HG03045 (cell line): ENCODE results near the gene ZBTB46.
"Not testable (repeated sequence)": the region's sequence is repeated elsewhere in the genome, so short reads cannot be mapped to it uniquely, and the experiment has no call there.

Experiments used
- ATAC-seq: cut with Tn5 transposase; IDR thresholded peaks from one replicate; pipeline ENCODE4 v1.9.1; 2021; ENCODE audit warnings: mild to moderate bottlenecking, moderate library complexity; ENCODE audit not compliant: unreplicated experiment

ZBTB46 gene

DNA sequence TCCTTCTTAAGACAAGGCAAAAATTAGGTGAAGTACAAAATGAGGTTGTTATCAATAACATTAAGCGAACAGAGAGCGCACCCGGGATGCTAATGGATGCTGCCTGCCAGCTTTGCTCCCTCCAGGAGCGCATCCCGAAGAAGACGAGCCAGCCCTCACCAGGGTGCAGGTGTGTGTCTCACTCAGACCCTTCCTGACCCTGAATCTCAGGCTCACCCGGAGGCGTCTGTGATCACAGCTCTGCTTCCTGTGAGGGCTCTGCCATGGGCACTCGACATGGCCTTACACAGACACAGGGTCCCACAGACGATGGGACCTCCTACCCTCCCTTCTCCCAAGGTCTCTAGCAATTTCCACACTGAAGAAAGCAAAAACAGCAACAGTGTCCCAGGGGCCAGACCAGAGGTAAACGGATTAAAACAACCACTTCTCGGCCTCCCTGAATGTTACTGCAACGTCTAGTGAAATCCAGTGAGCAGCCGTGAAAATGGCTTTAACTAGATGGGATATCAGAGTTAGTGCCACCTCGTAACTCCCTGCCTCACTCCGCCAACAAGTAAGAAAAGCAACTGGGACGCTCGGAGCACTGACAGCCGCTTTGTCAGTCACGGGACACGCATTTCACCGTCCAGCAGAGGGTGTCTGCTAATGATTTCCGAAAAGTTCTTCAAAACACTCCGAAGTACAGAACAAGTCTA, 11.7 kb downstream of the ZBTB46 start:
- ATAC-seq, result no peak

DNA sequence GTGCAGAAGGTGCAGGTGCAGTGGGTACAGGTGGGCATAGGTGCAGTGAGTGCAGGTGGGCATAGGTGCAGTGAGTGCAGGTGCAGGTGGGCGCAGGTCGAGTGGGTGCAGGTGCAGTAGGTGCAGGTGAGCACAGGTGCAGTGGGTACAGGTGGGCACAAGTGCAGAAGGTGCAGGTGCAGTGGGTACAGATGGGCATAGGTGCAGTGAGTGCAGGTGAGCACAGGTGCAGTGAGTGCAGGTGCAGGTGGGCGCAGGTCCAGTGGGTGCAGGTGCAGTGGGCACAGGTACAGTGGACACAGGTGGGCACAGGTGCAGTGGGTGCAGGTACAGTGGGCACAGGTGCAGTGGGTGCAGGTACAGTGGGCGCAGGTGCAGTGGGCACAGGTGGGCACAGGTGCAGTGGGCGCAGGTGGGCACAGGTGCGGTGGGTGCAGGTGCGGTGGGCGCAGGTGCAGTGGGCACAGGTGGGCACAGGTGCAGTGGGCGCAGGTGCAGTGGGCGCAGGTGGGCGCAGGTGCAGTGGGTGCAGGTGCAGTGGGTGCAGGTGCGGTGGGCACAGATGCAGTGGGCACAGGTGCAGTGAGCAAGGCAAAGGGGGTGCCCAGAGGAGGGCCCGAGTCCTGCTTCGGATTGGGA, 15.3 kb downstream of the ZBTB46 start:
- ATAC-seq, result no peak

DNA sequence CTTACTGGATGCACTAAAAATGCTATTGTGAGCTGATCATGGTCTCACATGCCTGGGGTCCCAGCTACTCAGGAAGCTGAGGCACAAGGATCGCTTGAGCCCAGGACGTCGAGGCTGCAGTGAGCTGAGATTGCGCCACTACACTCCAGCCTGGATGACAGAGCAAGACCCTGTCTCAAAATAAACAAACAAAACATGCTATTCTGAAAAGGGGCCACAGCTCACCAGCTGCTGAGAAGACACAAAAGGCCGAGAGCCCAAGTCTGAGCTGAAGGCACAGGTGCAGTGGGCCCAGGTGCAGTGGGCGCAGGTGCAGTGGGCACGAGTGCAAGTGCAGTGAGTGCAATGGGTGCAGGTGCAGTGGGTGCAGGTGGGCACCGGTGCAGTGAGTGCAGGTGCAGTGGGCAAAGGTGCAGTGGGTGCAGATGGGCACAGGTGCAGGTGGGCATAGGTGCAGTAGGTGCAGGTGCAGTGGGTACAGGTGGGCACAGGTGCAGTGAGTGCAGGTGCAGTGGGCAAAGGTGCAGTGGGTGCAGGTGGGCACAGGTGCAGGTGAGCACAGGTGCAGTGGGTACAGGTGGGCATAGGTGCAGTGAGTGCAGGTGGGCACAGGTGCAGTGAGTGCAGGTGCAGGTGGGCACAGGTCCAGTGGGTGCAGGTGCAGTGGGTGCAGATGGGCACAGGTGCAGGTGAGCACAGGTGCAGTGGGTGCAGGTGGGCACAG, 16.0 kb downstream of the ZBTB46 start:
- no peak for ATAC-seq

DNA sequence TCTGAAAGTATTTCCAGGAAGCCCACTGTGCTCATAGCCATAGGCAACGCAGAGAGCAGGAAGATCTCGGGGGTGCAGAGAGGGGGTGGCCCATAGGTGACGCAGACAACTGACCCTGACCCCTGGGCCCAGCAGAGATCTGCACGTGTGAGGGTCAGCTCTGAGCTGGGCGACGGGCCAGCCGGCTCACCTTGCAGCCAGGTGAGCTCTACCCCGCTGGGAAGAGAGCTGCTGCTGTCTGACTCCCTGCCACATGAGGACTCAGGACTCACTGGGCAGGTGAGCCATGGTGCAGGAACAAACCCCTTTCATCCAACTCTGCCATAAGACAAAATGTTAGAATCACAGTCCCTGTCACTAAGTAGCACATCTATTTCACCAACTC, 19.6 kb downstream of the ZBTB46 start:
- ATAC-seq, result no peak

DNA sequence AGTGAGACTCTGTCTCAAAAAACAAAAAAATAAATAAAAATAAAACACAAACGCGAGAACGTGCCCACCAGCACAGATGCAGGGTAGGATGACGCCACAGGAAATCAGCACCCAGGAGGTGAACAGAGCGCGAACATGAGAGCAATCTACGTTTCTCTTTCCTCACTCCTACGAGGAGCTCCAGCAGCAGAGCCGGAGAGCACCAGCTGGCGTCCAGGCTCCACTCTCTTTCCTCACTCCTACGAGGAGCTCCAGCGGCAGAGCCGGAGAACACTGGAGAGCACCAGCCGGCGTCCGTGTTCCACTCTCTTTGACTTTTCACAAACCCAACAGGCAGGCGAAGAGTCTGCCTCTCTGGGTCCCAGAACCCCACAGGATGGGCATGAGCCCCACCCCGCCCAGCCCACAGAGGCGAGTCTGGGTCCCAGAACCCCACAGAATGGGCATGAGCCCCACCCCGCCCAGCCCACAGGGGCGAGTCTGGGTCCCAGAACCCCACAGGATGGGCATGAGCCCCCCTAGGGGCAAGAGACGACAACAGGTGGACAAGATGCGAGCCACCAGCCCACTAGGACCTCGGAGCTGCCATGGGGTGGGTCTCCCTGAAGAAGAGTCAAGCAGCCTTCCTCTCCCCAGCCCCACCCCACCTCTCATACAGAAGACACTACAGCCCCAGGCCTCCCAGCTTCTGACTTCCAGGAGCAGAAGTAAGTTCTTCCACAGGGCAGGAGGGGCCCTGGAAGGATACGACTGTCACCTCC, 20.2 kb downstream of the ZBTB46 start:
- no peak for ATAC-seq

DNA sequence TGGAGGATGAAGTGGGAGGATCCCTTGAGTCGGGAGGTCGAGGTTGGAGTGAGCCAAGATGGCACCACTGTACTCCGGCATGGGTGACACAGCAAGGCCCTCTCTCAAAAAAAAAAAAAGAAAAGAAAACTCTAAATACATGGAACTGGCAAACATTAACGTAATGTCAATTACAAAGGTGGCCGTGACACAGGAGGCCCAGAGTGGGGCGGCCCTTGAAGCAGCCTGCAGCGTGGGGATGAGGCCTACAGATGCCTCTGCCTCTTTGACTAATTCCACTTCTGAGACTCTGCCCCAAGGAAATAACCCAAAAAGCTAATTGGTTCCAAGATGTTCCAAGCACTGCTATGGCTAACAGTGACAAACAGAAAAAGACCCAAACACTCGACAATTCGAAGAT, 21.2 kb downstream of the ZBTB46 start:
- no peak for ATAC-seq

DNA sequence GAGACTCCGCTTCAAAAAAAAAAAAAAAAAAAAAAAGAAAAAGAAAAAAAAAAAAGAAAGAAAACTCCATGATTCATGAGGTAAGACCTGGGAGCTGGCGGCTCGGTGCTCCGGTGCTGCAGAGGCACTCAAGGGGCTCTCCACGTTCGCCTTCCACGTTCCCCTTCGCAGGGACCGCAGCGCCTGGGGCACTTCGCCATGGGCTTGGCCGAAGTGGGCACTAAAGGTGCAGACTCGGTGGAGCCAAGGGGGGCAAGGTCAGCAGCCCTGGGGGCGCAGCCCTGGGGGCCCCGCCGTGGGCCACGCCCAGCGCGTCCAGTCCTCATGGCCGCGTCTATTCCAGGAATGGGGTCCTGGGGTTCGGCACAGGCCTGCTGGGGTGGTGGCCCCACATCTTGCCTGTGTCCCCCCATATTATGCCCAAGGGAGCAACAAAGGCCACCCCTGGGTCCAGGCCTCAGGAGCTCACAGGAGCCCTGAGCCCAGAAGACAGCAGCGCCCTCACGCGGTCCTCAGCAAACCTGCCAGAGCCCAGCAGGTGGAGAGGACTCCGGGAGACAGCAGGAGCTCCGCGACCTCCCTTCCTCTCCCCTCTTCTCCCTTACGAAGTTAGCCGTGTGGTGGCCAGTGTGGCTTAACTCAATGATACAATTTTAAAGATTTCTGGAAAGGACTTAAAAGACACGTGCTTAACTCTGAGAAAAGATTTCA, 21.9 kb downstream of the ZBTB46 start:
- ATAC-seq, result no peak

DNA sequence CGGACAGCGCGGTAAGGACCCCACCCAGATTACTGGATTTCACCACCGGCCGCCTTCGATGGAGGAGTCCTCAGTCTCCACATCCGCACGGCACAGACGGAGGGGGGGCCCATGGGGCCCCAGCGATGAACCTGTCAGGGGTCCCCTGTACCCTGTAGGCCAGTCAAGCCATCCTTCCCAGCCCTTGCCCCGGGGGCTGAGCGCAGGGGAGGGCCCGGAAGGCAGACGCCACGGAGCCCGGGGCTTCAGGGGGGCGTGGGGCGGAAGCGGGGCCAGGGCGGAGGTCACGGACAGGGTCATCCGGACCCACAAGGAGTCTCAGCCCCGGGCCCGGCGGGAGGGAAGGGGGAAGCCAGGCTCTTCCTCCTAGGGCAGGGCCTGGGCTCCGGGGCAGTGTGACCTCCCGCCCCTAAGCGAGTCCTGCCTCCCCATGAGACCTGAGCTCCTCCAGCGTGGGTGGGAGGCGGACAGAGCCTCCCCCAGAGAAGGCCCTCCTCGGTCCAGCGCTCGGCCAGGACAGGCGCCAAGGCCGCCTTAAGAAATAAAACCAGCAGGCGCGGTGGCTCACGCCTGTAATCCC, 22.8 kb downstream of the ZBTB46 start:
- no peak for ATAC-seq

DNA sequence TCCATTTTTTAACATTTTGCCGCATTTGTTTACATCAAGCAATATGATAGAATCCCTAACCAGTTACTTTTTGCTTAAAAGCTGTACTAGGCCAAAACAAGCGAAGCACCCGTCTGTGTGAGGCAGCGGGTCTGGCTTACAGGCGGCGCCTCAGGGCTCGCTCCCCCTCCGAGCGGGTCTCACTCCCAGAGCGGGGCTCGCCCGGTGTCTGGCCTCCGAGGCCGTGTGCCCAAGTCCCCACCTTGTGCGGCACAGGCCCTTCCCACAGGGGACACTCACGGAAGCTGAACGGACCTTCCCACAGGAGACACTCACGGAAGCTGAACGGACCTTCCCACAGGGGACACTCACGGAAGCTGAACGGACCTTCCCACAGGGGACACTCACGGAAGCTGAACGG, 23.4 kb downstream of the ZBTB46 start:
- ATAC-seq, result no peak

DNA sequence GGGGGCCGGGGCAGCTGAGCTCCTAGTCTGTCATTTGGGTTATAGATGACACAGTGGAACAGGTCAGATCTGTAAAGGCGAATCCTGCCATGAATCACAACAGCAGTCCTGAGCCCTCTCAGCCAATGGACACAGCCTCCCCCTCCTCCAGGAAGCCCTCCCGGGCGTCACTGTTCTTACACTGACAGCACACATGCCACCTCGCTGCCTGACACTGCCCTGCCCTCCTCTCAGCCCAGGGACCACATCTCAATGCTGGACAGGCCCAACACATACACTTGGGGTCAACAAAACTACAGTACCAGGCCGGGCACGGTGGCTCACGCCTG, 26.8 kb downstream of the ZBTB46 start:
- ATAC-seq, result no peak

DNA sequence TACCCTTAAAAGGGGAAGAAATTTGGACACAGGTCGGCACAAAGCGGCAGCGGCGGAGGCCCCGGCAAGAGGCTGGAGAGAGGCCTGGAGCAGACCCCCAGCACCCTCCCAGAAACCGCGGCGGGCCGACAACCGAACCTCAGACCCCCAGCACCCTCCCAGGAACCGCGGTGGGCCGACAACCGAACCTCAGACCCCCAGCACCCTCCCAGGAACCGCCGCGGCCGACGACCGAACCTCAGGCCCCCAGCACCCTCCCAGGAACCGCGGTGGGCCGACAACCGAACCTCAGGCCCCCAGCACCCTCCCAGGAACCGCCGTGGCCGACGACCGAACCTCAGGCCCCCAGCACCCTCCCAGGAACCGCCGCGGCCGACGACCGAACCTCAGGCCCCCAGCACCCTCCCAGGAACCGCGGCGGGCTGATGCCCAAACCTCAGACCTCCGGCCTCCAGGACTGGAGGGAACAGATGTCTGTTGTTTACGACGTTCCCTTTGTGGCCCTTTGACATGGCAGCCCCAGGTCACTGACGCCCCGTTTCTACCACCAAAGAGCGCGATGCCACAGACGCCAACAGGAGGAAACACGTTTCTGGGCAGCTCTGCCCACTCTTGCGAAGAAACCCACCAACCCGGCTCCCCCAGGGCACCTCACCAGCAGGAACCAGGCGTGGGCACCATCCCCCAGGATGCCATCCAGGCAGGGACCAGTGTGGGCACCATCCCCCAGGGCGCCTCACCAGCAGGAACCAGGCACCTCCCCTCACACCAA, 28.4 kb downstream of the ZBTB46 start:
- ATAC-seq, result no peak

DNA sequence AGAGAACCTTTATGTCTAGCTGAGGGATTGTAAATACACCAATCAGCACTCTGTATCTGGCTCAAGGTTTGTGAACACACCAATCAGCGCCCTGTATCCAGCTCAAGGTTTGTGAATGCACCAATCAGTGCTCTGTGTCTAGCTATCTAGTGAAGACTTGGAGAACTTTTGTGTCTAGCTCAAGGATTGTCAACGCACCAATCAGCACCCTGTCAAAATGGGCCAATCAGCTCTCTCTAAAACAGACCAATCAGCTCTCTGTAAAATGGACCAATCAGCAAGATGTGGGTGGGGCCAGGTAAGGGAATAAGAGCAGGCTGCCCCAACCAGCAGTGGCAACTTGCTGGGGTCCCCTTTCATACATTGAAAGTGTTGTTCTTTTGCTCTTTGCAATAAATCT, 29.9 kb downstream of the ZBTB46 start:
- ATAC-seq, result not testable (repeated sequence)

DNA sequence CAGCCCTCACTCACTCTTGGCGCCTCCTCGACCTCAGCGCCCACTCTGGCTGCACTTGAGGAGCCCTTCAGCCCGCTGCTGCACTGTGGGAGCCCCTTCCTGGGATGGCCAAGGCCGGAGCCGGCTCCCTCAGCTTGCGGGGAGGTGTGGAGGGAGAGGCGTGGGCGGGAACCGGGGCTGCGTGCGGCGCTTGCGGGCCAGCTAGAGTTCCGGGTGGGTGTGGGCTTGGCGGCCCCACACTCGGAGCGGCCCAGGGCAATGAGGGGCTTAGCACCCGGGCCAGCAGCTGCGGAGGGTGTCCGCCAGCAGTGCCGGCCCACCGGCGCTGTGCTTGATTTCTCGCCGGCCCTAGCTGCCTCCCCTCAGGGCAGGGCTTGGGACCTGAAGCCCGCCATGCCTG, 30.7 kb downstream of the ZBTB46 start:
- not testable (repeated sequence) for ATAC-seq

DNA sequence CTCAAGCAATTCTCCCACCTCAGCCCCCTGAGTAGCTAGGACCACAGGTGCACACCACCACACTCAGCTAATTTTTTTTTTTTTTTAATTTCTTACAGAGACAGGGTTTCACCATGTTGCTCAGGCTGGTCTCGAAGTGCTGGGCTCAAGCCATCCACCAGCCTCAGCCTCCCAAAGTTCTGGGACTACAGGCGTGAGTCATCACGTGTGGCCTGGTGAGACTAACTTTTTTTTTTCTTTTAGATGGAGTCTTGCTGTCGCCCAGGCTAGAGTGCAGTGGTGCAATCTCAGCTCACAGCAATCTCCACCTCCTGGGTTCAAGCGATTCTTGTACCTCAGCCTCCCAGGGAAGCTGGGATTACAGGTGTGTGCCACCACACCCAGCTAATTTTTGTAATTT, 31.9 kb downstream of the ZBTB46 start:
- ATAC-seq, result not testable (repeated sequence)

DNA sequence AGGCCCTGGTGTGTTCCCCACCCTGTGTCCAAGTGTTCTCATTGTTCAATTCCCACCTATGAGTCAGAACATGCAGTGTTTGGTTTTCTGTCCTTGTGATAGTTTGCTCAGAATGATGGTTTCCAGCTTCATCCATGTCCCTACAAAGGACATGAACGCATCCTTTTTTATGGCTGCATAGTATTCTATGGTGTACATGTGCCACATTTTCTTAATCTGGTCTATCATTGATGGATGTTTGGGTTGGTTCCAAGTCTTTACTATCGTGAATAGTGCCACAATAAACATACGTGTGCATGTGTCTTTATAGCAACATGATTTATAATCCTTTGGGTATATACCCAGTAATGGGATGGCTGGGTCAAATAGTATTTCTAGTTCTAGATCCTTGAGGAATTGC, 33.9 kb downstream of the ZBTB46 start:
- not testable (repeated sequence) for ATAC-seq

DNA sequence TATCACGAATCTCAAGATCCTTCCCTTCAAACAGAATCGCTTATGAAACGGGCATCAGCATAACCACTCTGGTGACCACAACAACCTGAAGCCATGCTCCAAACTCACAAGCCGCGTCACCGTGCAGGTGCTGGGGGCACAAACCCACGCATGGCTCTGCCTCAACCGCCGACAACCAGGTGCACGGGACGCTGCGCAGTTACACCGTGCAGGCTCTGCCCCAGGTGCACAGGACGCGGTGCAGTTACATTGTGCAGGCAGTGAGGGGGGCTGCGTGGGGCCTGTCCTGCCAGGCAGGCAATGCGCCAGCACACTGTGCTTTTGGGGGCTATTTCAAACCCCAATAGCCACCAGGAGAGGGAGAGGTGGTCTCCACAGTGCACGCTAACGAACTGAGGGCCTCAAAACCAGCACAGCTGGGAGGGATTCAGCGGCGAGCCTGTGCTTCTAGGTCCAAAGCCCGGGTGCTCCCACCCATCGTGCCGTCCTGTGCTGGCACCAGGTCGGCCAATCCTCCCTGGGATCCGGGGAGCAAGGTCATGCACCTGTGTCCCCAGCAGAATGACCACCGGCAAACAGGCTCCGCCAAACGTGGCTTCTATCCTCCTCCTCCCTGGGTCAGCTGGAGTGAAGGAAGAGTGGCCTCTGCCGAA, 35.8 kb downstream of the ZBTB46 start:
- ATAC-seq, result no peak

DNA sequence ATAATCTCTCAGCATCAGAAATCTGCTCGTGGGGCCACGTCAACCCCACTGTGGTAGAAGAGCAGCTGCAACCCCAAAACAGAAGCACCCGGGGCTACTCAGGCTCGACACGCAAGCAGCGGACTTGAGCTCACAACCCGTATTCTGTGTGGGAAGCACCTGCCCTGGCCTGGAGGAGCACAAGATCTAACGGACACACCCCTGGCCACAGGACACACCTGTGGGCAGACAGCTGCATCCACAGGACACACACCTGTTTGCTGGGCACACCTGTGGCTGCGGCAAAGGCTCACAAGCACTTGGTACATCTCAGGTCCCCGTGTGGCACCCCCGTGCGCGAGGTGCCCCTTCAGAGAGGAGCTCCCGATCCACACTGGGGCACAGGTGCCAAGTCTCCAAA, 36.5 kb downstream of the ZBTB46 start:
- ATAC-seq, result no peak

DNA sequence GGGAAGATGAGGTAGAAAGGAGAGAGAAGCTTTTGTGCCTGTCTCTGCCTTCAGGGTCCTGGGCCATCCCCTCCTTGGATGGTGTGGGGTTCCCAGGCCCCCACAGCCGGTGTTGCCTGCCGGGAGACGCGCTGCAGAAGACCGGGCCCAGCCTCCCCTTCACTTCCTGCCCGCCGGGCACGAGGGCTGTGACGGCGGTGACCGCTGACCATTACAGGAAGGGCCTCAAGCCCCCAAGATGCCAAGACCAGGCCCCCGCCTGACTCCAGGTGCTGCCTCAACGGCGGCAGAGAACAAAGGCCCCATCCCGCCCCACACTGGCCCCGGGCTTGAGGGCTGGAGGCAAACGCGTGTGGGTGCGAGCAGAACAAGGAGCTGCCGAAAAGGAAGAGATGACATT, 38.2 kb downstream of the ZBTB46 start:
- no peak for ATAC-seq

DNA sequence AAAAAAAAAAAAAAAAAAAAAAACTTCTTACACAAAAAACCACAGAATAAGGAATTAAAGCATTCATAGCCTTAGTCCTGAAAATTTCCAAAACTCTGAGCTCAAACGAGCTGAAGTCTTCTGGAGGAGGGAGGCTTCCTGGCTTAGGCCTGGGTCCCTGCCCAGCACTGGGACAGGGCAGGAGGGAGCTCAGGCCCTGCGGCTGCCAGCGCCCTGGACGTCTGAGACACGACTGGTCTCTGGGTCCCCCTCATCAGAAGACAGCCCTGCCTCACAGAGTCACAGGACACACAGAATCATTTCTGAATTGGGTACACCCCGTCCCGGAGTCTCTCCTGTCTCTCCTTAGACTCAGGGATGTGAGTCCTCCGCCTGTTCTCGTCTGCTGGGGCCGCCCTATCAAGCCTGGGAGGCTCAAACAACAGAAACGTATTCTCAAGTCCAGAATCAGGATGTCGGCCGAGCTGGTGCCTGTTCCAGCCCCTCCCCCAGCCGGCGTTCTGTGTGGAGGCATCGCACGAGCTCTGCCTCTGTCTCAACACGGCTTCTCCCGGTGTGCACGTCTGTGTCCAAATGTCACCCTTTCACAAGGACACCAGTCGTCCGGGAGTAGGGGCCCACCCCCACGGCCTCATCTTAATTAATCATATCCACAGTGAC, 39.4 kb downstream of the ZBTB46 start:
- no peak for ATAC-seq
